ENCODE results near the gene DNAJC6. TPM values are rescaled to one million over a fixed set of nuclear protein-coding genes. Genes with fewer than 3 reads are reported as not detected.
"Not testable (repeated sequence)": the region's sequence is repeated elsewhere in the genome, so short reads cannot be mapped to it uniquely, and the experiment has no call there.

DNAJC6 gene
- total and polyA plus RNA-seq, 5 experiments from 2014 or later = 0.21 to 4.6 (median 2.0) TPM; not detected in 1

- ATAC-seq = no peak
- Mint-ChIP-seq H3K27me3 (peaks cover 8 to 39% (median 13%) of the 10 kb centered on the region in 5 donors), H3K4me1 (no peaks in the 10 kb centered on the region), H3K27ac (no peak overlapping the region), H3K9me3 (no peaks in the 10 kb centered on the region), H3K36me3 (peaks cover 0 to 5% (median 0%) of the 10 kb centered on the region in 3 donors), H3K4me3 (no peak overlapping the region)
- DNase-seq = no peak
- POLR2A ChIA-PET = interaction anchor here (0.5 kb wide), 1 partner anchor 22 kb away, joined by 3 read pairs; no protein-coding TSS in a partner anchor
Measured at GRCh38 chr1:65276197-65276939, 33.0 kb upstream of the DNAJC6 start.

- ATAC-seq (no peak), DNase-seq (no peak)
- H3K27me3 Mint-ChIP-seq = peaks cover 8 to 39% (median 11%) of the 10 kb centered on the region in 5 donors
- H3K36me3 Mint-ChIP-seq = peaks cover 0 to 5% (median 0%) of the 10 kb centered on the region in 3 donors
- H3K4me1 Mint-ChIP-seq = no peaks in the 10 kb centered on the region
- POLR2A ChIA-PET = no interaction called here
- H3K27ac Mint-ChIP-seq = no peak overlapping the region
- H3K4me3 Mint-ChIP-seq = no peak overlapping the region
- H3K9me3 Mint-ChIP-seq = no peaks in the 10 kb centered on the region
Measured at GRCh38 chr1:65277605-65278347, 31.6 kb upstream of the DNAJC6 start.

- ATAC-seq (no peak), DNase-seq (no peak)
- no peak overlapping the region for H3K27ac Mint-ChIP-seq
- H3K9me3 Mint-ChIP-seq = no peaks in the 10 kb centered on the region
- H3K27me3 Mint-ChIP-seq = peaks cover 8 to 39% (median 12%) of the 10 kb centered on the region in 5 donors
- peaks cover 0 to 6% (median 0%) of the 10 kb centered on the region in 3 donors for H3K36me3 Mint-ChIP-seq
- POLR2A ChIA-PET = no interaction called here
- no peak overlapping the region for H3K4me3 Mint-ChIP-seq
- no peaks in the 10 kb centered on the region for H3K4me1 Mint-ChIP-seq
Measured at GRCh38 chr1:65278376-65279069, 30.8 kb upstream of the DNAJC6 start.

GRCh38 chr1:65279070-65279779 is 30.1 kb upstream of the DNAJC6 start:
- peaks cover 0 to 9% (median 0%) of the 10 kb centered on the region in 3 donors for H3K36me3 Mint-ChIP-seq
- no peak overlapping the region for H3K27ac Mint-ChIP-seq
- no peaks in the 10 kb centered on the region for H3K9me3 Mint-ChIP-seq
- no peak overlapping the region for H3K4me3 Mint-ChIP-seq
- H3K4me1 Mint-ChIP-seq = no peaks in the 10 kb centered on the region
- ATAC-seq (no peak), DNase-seq (no peak)
- peaks cover 10 to 39% (median 13%) of the 10 kb centered on the region in 5 donors for H3K27me3 Mint-ChIP-seq
- POLR2A ChIA-PET = no interaction called here

GRCh38 chr1:65281846-65282245 is 27.5 kb upstream of the DNAJC6 start:
- POLR2A ChIA-PET = no interaction called here
- ATAC-seq (no peak), DNase-seq (no peak)
- peaks cover 0 to 6% (median 0%) of the 10 kb centered on the region in 3 donors for H3K36me3 Mint-ChIP-seq
- H3K27me3 Mint-ChIP-seq = peaks cover 8 to 26% (median 8%) of the 10 kb centered on the region in 5 donors
- peaks cover 0 to 2% (median 0%) of the 10 kb centered on the region in 4 donors for H3K4me1 Mint-ChIP-seq
- no peak overlapping the region for H3K4me3 Mint-ChIP-seq
- H3K27ac Mint-ChIP-seq = no peak overlapping the region
- H3K9me3 Mint-ChIP-seq = no peaks in the 10 kb centered on the region

- POLR2A ChIA-PET = no interaction called here
Measured at GRCh38 chr1:65284229-65284628, 25.1 kb upstream of the DNAJC6 start.

GRCh38 chr1:65289449-65289848 is 19.9 kb upstream of the DNAJC6 start:
- POLR2A ChIA-PET = no interaction called here
- no peak for ATAC-seq
- DNase-seq = no peak
- H3K36me3 Mint-ChIP-seq = no peaks in the 10 kb centered on the region
- no peak overlapping the region for H3K4me3 Mint-ChIP-seq
- peaks cover 0 to 2% (median 0%) of the 10 kb centered on the region in 4 donors for H3K4me1 Mint-ChIP-seq
- H3K9me3 Mint-ChIP-seq = no peaks in the 10 kb centered on the region
- no peak overlapping the region for H3K27ac Mint-ChIP-seq
- H3K27me3 Mint-ChIP-seq = peaks cover 0 to 2% (median 0%) of the 10 kb centered on the region in 5 donors

More at GRCh38 chr1:65284229-65284628, 25.1 kb upstream of the DNAJC6 start:
- Mint-ChIP-seq H3K36me3 (peaks cover 0 to 6% (median 0%) of the 10 kb centered on the region in 3 donors), H3K27me3 (peaks cover 2 to 7% (median 6%) of the 10 kb centered on the region in 5 donors), H3K4me3 (no peak overlapping the region), H3K4me1 (peaks cover 0 to 2% (median 0%) of the 10 kb centered on the region in 4 donors), H3K27ac (no peak overlapping the region), H3K9me3 (no peaks in the 10 kb centered on the region)
- no peak for DNase-seq
- no peak for ATAC-seq

- H3K27ac Mint-ChIP-seq, H3K4me3 Mint-ChIP-seq, DNase-seq, H3K27me3 Mint-ChIP-seq, H3K36me3 Mint-ChIP-seq, POLR2A ChIA-PET, H3K9me3 Mint-ChIP-seq, H3K4me1 Mint-ChIP-seq, ATAC-seq: not testable (repeated sequence)
Measured at GRCh38 chr1:65291818-65292217, 17.5 kb upstream of the DNAJC6 start.

GRCh38 chr1:65292861-65293593 is 16.3 kb upstream of the DNAJC6 start:
- ATAC-seq (no peak), DNase-seq (no peak)
- Mint-ChIP-seq H3K27ac (no peak overlapping the region), H3K9me3 (no peaks in the 10 kb centered on the region), H3K4me3 (no peak overlapping the region), H3K36me3 (peaks cover 0 to 6% (median 0%) of the 10 kb centered on the region in 3 donors), H3K27me3 (peaks cover 0 to 14% (median 3%) of the 10 kb centered on the region in 5 donors), H3K4me1 (no peaks in the 10 kb centered on the region)
- POLR2A ChIA-PET = no interaction called here

GRCh38 chr1:65297706-65298105 is 11.6 kb upstream of the DNAJC6 start:
- no peak for DNase-seq
- no peaks in the 10 kb centered on the region for H3K9me3 Mint-ChIP-seq
- H3K4me3 Mint-ChIP-seq = no peak overlapping the region
- H3K27ac Mint-ChIP-seq = no peak overlapping the region
- peaks cover 0 to 13% (median 3%) of the 10 kb centered on the region in 3 donors for H3K36me3 Mint-ChIP-seq
- H3K27me3 Mint-ChIP-seq = peaks cover 0 to 17% (median 4%) of the 10 kb centered on the region in 5 donors
- POLR2A ChIA-PET = interaction anchor here (0.6 kb wide), 1 partner anchor 1959 kb away, joined by 4 read pairs; no protein-coding TSS in a partner anchor
- peaks cover 0 to 2% (median 0%) of the 10 kb centered on the region in 4 donors for H3K4me1 Mint-ChIP-seq
- ATAC-seq = no peak

- POLR2A ChIA-PET = no interaction called here
- Mint-ChIP-seq H3K27ac (no peak overlapping the region), H3K4me1 (peaks cover 0 to 2% (median 0%) of the 10 kb centered on the region in 4 donors), H3K27me3 (peaks cover 0 to 17% (median 7%) of the 10 kb centered on the region in 5 donors), H3K4me3 (no peak overlapping the region), H3K9me3 (no peaks in the 10 kb centered on the region), H3K36me3 (peaks cover 0 to 13% (median 3%) of the 10 kb centered on the region in 3 donors)
- DNase-seq = no peak
- no peak for ATAC-seq
Measured at GRCh38 chr1:65299328-65299727, 10.0 kb upstream of the DNAJC6 start.
